GM19468 (cell line): Measurements from ENCODE around the gene RGL4.
"Not testable (repeated sequence)": the region's sequence is repeated elsewhere in the genome, so short reads cannot be mapped to it uniquely, and the experiment has no call there.

Experiments
- ATAC-seq: cut with Tn5 transposase; IDR thresholded peaks from one replicate; pipeline ENCODE4 v1.9.1; 2021; ENCODE audit warnings: mild to moderate bottlenecking, moderate library complexity, moderate number of reproducible peaks; ENCODE audit not compliant: unreplicated experiment; ENCODE audit errors: extremely low read depth

Gene RGL4

GRCh38 chr22:23690713-23691112 lies at the start of gene RGL4:
RGL4 (plus strand) TSS chr22:23691013; CDS start chr22:23692031, 1,018 bp downstream.
- no peak for ATAC-seq

GRCh38 chr22:23646526-23646925 lies 44.3 kb upstream of the RGL4 start:
- not testable (repeated sequence) for ATAC-seq

GRCh38 chr22:23649071-23649501 lies 41.7 kb upstream of the RGL4 start:
- no peak for ATAC-seq

DNA sequence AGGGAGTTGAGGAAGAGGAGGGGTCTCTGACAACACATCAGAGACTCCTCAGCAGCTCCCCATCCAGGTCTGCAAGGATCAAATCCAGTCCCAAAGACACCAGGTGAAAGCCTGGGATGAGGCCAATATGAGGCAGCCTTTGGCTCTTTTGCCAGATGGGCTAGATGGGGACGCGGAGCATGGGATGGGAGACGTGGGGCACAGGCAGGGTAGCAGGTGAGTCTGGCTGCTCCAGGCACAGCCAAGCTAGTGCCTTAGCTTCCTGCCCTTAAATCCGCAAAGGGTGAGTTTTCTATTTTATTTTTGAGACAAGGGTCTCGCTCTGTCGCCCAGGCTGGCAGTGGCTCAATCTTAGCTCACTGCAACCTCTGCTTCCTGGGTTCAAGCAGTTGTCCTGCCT lies 39.1 kb upstream of the RGL4 start:
- ATAC-seq, result no peak

- ATAC-seq, result no peak
Observed at GRCh38 chr22:23652286-23652685, 38.5 kb upstream of the RGL4 start.

DNA sequence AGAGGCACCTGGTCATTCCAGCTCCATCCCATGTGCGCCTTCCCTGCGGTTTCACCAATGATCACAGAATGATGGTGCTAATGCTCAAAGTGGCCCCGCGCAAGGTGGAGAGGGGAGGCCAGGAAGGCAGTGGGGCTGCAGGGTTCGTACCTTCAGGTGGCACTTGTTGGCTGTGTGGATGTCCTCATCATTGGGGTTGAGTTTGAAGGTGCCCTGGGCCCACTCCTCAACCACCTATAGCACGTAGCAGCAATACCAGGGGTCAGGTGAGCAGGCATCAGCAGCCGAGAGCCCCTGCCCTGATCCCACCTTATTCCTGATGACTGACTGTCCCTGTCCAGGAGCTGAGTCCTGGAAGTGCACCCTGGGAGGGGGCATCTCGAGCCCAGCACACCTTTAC lies 38.1 kb upstream of the RGL4 start:
- ATAC-seq, result no peak

DNA sequence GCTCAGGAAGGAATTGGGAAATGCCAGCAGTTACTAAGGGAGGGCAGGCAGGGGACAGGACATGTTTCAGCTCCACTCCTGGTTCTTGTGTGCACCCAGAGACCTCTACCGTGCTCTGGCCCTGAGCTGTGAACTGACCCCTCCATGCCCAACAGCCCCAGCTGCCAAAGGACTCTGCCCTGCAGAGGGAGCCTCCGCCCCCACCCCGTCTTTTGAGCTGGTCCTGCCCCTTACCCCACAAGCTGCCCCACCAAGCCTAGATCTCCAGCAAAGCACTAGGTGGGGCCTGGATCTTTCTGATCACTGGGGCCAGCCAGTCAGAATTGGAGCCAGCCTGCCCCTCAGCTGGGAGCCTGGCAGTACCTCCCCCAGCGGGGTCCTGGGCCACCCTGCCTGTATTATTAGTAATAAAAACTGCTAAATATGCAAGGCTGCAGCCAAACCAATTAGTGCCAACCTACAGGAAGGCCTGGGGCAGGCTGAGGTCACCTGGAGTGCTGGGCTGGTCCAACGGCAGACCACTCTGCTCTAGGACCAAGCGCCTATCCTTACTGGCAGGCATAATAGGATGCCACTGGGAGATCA lies 34.8 kb upstream of the RGL4 start:
- no peak for ATAC-seq

- no peak for ATAC-seq
Observed at GRCh38 chr22:23657727-23658126, 33.1 kb upstream of the RGL4 start.

GRCh38 chr22:23660381-23660780 lies 30.4 kb upstream of the RGL4 start:
- ATAC-seq, result not testable (repeated sequence)

DNA sequence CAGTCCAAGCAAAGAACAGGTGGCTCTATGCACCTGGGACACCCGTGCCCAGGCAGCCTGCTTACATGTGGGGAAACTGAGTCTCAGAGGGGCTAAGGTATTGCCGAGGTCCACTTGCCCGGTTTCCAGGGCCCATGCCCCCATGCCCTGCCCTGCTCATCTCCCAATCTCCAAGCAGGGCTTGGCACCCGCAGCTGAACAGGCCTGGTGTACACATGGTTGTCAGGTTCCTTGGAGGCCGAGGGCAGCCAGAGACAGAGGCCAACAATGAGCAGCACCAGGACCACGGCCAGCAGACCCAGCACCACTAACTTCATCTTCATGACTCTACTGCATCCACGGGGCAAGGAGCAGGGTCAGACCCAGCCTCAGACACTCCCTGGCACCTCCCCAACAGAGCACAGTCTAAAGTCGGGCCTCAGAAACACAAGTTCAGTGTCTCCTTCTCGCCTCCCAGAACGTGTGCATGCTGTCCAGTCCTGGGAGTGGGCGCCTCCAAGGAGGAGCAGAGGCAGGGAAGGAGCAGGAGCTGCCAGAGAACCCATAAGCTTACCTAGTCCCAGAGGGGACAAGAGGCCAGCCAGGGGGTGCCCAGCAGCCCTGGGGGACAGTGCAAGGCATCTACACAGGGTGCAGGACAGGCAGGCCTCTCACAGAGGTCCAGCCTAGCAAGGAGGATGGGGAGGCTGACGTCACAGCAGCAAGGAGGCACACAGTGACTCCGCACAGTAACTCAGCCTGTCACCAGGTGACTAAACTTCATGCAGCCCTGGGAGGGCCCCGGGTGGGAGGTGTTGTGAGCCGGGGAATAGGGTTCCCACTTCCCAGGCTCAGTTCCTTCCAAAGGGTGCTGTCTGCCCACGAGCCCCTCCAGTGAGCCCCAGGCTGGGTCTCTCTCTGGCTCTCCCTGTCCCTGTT lies 20.2 kb upstream of the RGL4 start:
- no peak for ATAC-seq

DNA sequence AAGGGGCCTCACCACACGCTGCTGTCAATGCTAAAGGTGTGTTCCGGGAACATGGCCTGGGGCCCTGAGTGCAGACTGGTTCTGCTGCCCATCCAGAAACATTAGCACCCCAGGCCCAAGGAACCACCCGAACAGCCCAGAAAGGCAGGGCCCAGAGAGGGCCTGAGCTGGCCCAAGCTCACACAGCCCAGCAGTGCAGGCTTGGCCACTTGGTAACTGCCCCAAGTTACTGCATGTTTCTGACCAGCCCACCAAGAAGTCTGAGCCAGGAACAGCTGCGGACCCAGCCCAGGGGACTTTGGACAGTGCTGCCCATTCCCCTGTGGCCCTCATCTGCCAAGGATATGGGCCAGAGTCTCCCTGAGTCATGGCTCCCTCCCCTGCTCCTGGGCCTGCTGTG lies 19.4 kb upstream of the RGL4 start:
- not testable (repeated sequence) for ATAC-seq

DNA sequence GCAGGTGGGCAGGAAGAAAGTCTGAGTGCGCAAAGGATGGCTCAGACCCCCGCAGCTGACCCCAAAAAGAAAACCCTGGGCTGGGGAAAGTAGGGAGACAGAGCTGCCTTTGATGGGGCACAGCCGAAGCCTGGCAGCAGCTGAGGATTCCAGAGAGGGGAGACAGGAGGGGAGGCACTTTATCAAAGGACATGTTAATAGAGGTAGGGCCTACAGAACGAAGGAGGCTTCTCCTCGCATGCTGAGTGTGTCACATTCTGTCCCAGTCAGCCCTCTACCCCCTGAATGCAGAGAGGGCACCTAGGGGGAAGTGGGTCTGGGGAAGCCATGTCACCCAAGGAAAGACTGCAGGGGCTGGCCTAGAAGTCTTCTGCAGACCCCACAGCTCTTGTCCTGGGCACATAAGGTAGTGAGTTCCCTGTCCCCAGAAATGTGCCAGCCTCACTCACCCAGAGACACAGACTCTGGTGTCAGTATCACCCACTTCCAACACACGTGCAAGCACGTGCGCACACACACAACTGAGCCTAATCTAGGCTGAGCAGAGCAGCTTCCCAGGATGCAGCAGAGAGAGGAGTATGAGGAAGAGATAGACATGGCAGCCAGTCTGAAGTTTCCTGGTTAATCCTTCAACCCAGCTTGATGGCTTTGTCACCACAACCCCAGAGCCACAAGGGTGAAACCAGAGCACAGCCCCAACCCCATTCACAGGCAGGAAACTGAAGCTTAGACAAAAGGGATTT lies 18.3 kb upstream of the RGL4 start:
- ATAC-seq, result not testable (repeated sequence)

DNA sequence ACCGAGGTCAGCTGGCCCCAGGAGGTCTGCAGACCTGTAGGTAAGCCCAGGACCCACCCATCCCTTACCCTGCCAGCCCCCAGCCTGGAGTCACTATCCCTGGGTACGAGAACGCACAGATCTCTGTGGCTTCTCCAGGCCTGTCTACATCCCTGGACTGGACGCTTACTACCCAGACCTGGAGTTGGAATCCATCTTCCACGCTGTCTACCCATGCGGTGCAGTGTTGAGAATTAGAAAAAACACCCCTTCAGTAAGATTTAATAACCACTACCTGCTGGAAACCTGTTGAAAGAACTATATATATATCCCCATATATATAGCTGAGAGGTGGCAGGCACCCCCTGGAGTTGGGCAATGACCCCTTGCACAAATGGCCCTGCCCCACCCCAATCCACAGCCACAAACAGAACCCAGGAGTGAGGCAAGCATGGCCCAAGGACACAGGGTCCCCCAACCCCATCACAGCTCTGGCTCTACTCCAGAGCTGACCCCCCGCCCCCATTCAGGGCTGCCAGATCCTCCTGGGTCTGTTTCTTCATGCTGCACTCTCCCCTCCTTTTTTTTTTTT lies 17.7 kb upstream of the RGL4 start:
- no peak for ATAC-seq

DNA sequence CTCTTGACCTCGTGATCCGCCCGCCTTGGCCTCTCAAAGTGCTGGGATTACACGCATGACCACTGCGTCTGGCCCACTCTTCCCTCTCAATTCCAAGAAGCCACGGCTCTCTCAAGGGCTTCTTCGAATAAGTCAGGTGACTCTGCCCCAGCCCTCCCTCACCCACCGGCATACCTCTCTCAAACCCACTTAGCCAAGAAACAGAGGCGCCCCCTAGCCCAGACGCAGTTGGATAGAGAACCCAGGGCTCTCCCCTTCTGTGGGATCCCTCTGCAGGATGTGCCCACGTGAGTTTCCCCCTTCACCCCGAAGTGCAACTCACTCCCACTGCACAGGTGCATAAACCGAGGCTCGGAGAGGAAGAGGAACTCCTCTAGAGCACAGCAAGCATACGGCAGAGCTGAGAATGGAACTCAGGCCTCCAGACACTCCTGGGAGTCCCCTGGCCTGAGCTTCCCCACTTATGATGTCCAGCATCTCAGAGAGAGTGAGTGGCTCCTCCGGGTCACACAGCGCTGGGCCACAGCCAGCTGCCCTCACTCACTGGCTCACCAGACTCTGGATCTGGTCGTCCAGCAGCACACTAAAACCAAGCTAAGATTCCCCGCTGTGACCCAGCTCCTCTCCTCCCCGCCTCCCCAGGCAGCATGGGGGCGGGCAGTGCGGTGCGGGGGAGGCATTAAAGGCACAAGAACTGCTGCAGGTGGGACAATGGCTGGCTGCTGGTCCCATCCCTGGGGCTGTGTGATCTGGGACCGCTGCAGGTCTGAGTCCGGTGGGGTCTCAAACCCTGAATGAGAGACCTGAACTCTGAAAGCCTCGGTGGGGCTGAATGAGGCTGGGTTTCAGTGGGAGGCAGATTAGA lies 16.8 kb upstream of the RGL4 start:
- ATAC-seq, result no peak

DNA sequence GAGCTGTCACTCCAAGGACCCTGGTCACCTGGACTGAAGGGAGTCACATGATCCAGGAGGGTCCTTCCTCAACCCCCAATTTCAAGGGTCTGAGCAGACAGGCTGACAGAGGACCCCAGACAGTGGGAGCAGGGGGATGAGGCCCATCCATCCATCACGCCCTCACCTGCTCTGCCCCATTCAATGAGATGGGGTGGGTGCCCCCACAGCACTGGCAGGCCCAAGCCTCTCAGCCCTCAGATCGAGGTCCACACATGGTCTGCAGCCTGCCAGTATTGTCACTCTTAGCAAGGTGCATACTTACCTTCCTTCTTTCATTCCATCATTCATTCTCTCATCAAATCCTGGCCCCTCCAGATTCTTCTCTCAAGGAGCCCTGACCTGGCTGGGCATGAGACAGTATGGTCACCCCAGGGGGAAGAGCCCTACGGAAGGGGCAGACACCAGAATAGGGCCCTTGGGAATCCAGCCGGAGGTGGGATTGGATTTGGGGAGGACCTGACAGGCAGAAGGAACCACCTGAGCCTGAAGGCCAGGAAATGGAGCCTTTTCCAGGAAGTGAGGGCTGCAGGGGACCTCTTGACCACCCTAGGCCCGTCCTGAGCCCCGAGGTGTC lies 15.8 kb upstream of the RGL4 start:
- not testable (repeated sequence) for ATAC-seq

DNA sequence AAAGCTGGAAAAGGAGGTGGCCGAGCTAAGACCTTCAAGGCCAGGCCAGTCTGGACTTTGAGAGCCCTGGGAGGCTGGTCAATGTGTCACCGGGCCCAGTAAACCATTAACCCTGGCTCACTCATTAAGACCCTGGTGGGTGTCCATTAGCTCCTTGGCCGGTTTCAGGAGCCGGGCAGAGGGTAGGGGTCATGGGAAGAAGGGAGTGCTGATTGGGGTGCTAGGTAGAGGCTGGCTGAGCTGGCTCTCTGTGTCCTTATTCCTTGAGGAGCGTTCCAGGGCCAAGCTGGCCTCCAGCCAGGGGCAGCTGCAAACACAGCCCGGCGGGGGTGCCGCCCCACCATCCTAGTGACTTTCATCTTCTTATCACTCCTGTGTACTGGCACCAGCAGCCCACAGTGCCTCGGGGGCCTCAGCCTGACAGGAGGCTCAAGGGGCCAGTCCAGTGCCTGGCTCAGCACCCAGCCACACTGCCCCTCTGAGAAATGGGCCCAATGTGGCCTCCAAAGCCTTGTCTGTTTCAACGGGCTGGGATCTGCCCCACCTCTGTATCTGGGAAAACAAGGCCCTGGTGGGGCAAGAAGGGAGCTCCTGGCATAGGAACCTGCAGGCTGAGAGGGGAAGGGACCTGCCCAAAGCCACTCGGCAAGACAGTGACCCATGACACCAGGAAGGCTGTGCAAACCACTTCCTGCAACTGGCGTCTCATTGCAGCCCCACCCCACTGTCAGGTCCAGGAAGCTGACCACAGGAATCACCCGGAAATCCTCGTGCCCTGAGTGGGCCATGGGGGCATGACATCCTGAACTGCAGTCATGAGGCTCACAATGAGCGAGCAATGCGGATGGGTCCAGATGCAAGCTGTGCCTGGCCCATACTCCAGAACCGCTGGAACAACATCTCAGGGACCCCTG lies 15.1 kb upstream of the RGL4 start:
- no peak for ATAC-seq

DNA sequence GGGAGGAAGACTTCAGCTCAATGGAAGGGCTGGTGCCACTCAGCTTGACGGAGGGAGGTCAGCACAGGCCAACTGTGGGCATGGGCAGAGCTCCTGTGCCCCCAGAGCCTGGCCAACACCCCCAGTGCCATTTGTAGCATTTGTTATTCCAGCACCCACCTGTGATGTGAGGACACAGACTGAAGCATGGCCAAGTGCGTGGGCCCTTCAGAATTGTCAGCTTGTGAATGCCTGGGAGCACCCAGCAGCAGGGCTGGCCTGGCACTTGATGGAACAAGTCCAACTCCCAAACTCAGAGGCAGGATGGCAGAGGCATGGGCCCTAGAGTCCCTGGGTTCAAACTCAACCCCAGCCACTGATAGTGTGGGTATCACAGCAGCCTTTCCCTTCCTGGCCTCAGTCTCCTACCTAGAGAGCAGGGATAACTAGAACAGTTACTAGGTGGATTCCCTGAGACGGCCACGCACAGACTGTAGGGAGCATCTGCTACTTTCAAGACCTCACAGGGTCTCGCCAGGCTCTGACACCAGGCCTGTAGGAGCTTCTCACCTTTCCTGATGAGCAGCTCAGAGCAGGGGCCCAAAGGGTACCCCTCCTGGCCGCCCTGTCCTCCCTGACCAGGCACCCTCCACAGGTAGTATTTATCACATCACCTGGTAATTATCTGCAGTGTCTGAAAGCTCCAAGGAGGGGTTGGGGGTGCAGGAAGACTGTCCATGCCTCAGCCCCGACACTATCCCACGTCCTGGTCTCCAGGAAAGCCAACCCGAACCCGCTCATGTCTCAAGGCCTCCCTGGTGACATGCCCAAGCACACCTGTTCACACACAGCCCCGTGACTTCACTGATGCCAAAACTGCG lies 13.7 kb upstream of the RGL4 start:
- ATAC-seq, result not testable (repeated sequence)

- no peak for ATAC-seq
Observed at GRCh38 chr22:23677701-23677995, 13.2 kb upstream of the RGL4 start.
